ENCODE data around the gene HIP1. TPM values are rescaled to one million over a fixed set of nuclear protein-coding genes. Genes with fewer than 3 reads are reported as not detected.

Gene HIP1
- total and polyA plus RNA-seq, 2 of the 13 experiments (the other 11 are each of a cell fraction or from before 2014, with no cell fraction given) = 4.5 to 6.2 TPM

DNA sequence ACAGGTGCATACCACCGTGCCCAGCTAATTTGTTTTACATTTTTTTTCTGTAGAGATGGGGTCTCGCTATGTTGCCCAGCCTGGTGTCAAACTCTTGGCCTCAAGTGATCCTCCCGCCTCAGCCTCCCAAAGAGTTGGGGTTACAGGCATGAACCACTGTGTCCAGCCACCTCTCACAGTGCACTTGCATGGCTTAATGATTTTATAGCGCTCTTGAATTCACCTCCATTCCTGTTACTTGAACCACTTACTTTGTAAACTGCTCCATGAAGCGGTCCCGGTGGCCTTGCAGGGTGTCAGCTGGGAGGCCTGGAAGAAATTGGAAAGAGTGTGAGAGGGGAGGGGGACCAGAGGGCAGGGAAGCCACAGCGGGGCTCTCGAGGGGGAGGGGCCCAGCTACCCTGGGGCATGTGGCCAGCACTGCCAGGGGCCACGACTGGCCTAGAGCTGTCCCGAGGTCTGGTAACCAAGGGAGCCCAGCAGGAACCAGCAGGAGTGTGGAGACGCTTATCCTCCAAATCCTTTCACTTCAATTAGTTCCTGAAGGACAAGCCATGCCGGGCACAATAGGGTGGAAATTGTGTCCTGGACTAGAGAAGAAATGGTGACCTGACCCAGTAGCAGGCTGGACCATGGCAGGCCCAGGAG lies 170.7 kb downstream of the HIP1 start:
- DNase-seq (ENCODE audit: low spot score) (no peak), FAIRE-seq (no peak), ATAC-seq (no peak)
- BruUV-seq (replicated peaks) = no TSS peak
- no peaks in the 10 kb centered on the region for H4K20me1 ChIP-seq (ENCODE audit: insufficient read depth, low read length)
- 88% methylated on average over 12 of the region's 12 CpGs for WGBS (ENCODE audit: low lambda C conversion rate)
- ChIA-PET POLR2A (no interaction called here), CTCF (ENCODE audit: low intra/inter-chr PET ratio, low total read pairs) (no interaction called here)
- no peaks in the 10 kb centered on the region for H3K27me3 ChIP-seq (ENCODE audit: control insufficient read depth in 1 of 2, insufficient read depth in 2 of 2, low read length in 2 of 2)
- no peaks in the 10 kb centered on the region for H3K79me2 ChIP-seq (ENCODE audit: insufficient read depth, low read length)
- no peak overlapping the region for H2AFZ ChIP-seq (ENCODE audit: low read length)
- H3K4me3 ChIP-seq (replicated peaks in 1 of 3; ENCODE audit: insufficient read depth in 1 of 3, low read depth in 2 of 3, low read length in 3 of 3) = no peak overlapping the region
- TF ChIP-seq DNMT3B (CRISPR knock-in tag; conservative IDR thresholded peaks at IDR 0.05) = no peak
- TF ChIP-seq ZNF776 (CRISPR knock-in tag; IDR thresholded peaks at IDR 0.05) = no peak
- TF ChIP-seq RAD51 (IDR thresholded peaks at IDR 0.05; ENCODE audit: borderline replicate concordance) = no peak
- TF ChIP-seq ZSCAN31 (CRISPR knock-in tag; IDR thresholded peaks at IDR 0.05; ENCODE audit: low read depth) = no peak
- no peak for TF ChIP-seq SMARCE1 (IDR thresholded peaks at IDR 0.05; ENCODE audit: borderline replicate concordance)
- no peak for TF ChIP-seq SP1 (IDR thresholded peaks at IDR 0.05)
- TF ChIP-seq SP1 (CRISPR knock-in tag; IDR thresholded peaks at IDR 0.05) = no peak
- intact Hi-C loops (cut with micrococcal nuclease; ENCODE audit: unreplicated experiment) = no loop called here
- no peak overlapping the region for H3K9ac ChIP-seq (ENCODE audit: insufficient read depth, low read depth, low read length)
- H3K27ac ChIP-seq (ENCODE audit: extremely low read length, insufficient read depth, low read length) = no peak overlapping the region
- H3K4me1 ChIP-seq (ENCODE audit: insufficient read depth, low read length) = no peaks in the 10 kb centered on the region
- H3K9me3 ChIP-seq (ENCODE audit: low read length) = no peaks in the 10 kb centered on the region
- H3K4me2 ChIP-seq (ENCODE audit: low read depth, low read length) = no peak overlapping the region
- in situ Hi-C loops (cut with HindIII; ENCODE audit: extremely low pct_ligation_motif_present, low pct_unique_long_range_greater_than_20kb) = no loop called here
- H3K36me3 ChIP-seq (replicated peaks in 1 of 2; ENCODE audit: control insufficient read depth in 1 of 2, insufficient read depth in 2 of 2, low read length in 2 of 2) = no peaks in the 10 kb centered on the region

DNA sequence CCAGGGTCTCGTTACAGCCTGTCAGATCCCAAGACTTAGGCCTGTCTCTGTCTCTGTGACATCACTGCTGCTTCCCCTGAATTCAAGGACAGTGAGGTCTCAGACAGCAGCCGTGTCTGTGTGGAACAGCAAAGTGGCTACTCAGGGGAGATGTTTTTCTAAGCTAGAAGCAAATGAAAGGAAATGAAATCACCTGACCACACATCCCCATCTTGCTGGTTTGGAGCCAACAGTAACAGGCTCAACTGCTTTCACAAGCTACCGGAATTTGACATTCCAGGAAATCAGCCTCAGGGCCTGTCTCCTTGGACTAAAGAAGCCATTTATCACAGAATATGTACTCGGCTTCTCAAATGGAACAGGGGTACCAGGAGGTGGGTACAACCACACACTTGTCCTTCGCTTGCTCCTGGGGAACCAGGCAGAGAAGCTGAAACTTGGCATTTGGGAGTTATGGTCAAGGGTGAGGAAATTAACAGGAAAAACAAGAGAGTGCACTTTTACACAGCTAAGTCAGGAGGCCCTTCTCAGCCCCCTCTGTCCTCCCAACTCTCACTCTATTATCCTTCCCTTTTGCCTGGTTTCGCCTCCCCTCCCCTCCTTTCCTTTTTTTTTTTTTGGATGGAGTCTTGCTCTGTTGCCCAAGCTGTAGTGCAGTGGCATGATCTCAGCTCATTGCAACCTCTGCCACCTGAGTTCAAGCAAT lies 173.5 kb downstream of the HIP1 start:
- no peak for DNase-seq (ENCODE audit: low spot score)
- in situ Hi-C loops (cut with HindIII; ENCODE audit: extremely low pct_ligation_motif_present, low pct_unique_long_range_greater_than_20kb) = no loop called here
- no peak overlapping the region for H3K4me3 ChIP-seq (replicated peaks in 1 of 3; ENCODE audit: insufficient read depth in 1 of 3, low read depth in 2 of 3, low read length in 3 of 3)

More for the DNA sequence above, 173.5 kb downstream of the HIP1 start:
- no TSS peak for BruUV-seq (replicated peaks)
- POLR2A ChIA-PET = no interaction called here
- ATAC-seq = no peak
- Histone ChIP-seq H3K79me2 (ENCODE audit: insufficient read depth, low read length) (no peaks in the 10 kb centered on the region), H3K4me1 (ENCODE audit: insufficient read depth, low read length) (no peaks in the 10 kb centered on the region), H2AFZ (ENCODE audit: low read length) (no peak overlapping the region), H4K20me1 (ENCODE audit: insufficient read depth, low read length) (no peaks in the 10 kb centered on the region), H3K36me3 (replicated peaks in 1 of 2; ENCODE audit: control insufficient read depth in 1 of 2, insufficient read depth in 2 of 2, low read length in 2 of 2) (peaks cover 0 to 2% of the 10 kb centered on the region in 2 experiments; a peak in 1 of 5 replicates), H3K9ac (ENCODE audit: insufficient read depth, low read depth, low read length) (no peak overlapping the region), H3K27ac (ENCODE audit: extremely low read length, insufficient read depth, low read length) (no peak overlapping the region), H3K27me3 (ENCODE audit: control insufficient read depth in 1 of 2, insufficient read depth in 2 of 2, low read length in 2 of 2) (no peaks in the 10 kb centered on the region), H3K4me2 (ENCODE audit: low read depth, low read length) (no peak overlapping the region), H3K9me3 (ENCODE audit: low read length) (no peaks in the 10 kb centered on the region)
- intact Hi-C loops (cut with micrococcal nuclease; ENCODE audit: unreplicated experiment) = no loop called here
- CTCF ChIA-PET (ENCODE audit: low intra/inter-chr PET ratio, low total read pairs) = no interaction called here
- FAIRE-seq = no peak
- 79% methylated on average over 3 of the region's 6 CpGs for WGBS (ENCODE audit: low lambda C conversion rate)
- no peak for TF ChIP-seq ZNF136 (CRISPR knock-in tag; IDR thresholded peaks at IDR 0.05; ENCODE audit: low read depth)
- no peak for TF ChIP-seq YY1 (IDR thresholded peaks at IDR 0.05; ENCODE audit: insufficient read depth, insufficient replicate concordance, low read depth, low read length)
- TF ChIP-seq NFKBIZ (CRISPR knock-in tag; IDR thresholded peaks at IDR 0.05) = no peak
- TF ChIP-seq NCOA5 (CRISPR knock-in tag; IDR thresholded peaks at IDR 0.05) = no peak

Measured in HepG2 (cell line).